IPS-11a (cell line): ENCODE measurements around the gene BTBD9.

Experiments used
- H3K4me3 ChIP-seq: one replicate; pipeline ENCODE4 v1.5.1; 2013; ENCODE audit warnings: low read depth, low read length, control low read depth

BTBD9 gene

GRCh38 chr6:38218235-38218634, 421.5 kb downstream of the BTBD9 start:
- no peak overlapping the region for H3K4me3 ChIP-seq

GRCh38 chr6:38216451-38216850, 423.3 kb downstream of the BTBD9 start:
- no peak overlapping the region for H3K4me3 ChIP-seq

GRCh38 chr6:38215651-38216311, 423.9 kb downstream of the BTBD9 start:
- no peak overlapping the region for H3K4me3 ChIP-seq

GRCh38 chr6:38215225-38215624, 424.5 kb downstream of the BTBD9 start:
- H3K4me3 ChIP-seq, result no peak overlapping the region

GRCh38 chr6:38214159-38214558, 425.6 kb downstream of the BTBD9 start:
- H3K4me3 ChIP-seq, result no peak overlapping the region

- H3K4me3 ChIP-seq, result no peak overlapping the region
Measured at GRCh38 chr6:38213251-38213658, 426.5 kb downstream of the BTBD9 start.

GRCh38 chr6:38212579-38212978, 427.1 kb downstream of the BTBD9 start:
- H3K4me3 ChIP-seq, result no peak overlapping the region

- H3K4me3 ChIP-seq, result no peak overlapping the region
Measured at GRCh38 chr6:38212116-38212515, 427.6 kb downstream of the BTBD9 start.

- H3K4me3 ChIP-seq, result no peak overlapping the region
Measured at GRCh38 chr6:38209371-38210260, 430.1 kb downstream of the BTBD9 start.

GRCh38 chr6:38208028-38208427, 431.7 kb downstream of the BTBD9 start:
- no peak overlapping the region for H3K4me3 ChIP-seq

- no peak overlapping the region for H3K4me3 ChIP-seq
Measured at GRCh38 chr6:38207375-38207774, 432.4 kb downstream of the BTBD9 start.

GRCh38 chr6:38198219-38198618, 441.5 kb downstream of the BTBD9 start:
- H3K4me3 ChIP-seq, result no peak overlapping the region

- no peak overlapping the region for H3K4me3 ChIP-seq
Measured at GRCh38 chr6:38195113-38195635, 444.6 kb downstream of the BTBD9 start.

- H3K4me3 ChIP-seq, result no peak overlapping the region
Measured at GRCh38 chr6:38194589-38194988, 445.1 kb downstream of the BTBD9 start.

- no peak overlapping the region for H3K4me3 ChIP-seq
Measured at GRCh38 chr6:38194282-38194572, 445.5 kb downstream of the BTBD9 start.

GRCh38 chr6:38193481-38194281, 446.0 kb downstream of the BTBD9 start:
- no peak overlapping the region for H3K4me3 ChIP-seq

GRCh38 chr6:38193051-38193450, 446.7 kb downstream of the BTBD9 start:
- H3K4me3 ChIP-seq, result no peak overlapping the region

- H3K4me3 ChIP-seq, result no peak overlapping the region
Measured at GRCh38 chr6:38192487-38192886, 447.2 kb downstream of the BTBD9 start.

GRCh38 chr6:38192011-38192410, 447.7 kb downstream of the BTBD9 start:
- no peak overlapping the region for H3K4me3 ChIP-seq

GRCh38 chr6:38191418-38191817, 448.3 kb downstream of the BTBD9 start:
- no peak overlapping the region for H3K4me3 ChIP-seq

GRCh38 chr6:38188677-38189335, 450.9 kb downstream of the BTBD9 start:
- no peak overlapping the region for H3K4me3 ChIP-seq
